ENCODE data around the gene FBXL19. TPM values are rescaled to one million over a fixed set of nuclear protein-coding genes. Genes with fewer than 3 reads are reported as not detected.

Gene FBXL19
- total and polyA plus RNA-seq, 9 of the 15 experiments (the other 6 are each of a cell fraction or from before 2014, with no cell fraction given): 0.13 to 48.0 (median 13.5) TPM; not detected in 1

DNA sequence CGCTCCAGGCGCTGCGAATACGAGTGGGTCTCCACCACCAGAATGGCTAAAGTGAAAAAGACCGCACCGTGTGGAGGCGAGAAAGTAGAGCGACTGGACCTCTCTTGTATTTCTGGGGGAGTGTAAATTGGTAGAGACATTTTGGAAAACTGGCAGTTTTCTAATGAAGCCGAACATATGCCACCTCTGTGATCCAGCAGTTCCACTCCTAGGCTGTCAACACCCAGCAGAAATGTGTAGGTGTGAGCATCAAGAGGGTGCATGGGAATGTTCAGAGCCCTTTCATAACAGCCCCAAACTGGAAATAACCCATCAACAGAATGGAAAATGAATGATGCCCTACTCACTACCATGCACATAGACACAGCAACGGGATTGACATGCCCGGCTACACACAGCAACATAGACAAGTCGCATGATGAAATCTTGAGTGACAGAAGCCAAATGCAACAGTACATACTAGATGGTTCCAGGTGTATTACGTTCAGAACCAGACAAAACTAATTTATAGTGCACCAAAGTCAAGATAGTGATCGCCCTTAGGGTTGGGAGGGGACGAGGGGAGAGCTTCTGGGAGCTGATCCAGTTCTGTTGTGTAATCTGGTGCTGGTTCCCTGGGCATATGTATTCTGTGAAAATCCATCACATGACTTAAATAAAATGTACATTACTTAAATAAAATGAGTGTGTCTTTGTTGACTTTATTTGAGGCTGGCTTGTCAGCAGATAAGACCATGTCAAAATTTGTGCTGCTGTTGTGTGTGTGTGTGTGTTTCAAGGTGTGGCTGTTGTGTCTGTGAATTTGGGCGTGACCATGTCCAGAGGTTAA is 28.6 kb upstream of the FBXL19 start (continued):
- TF ChIP-seq USF1 (CRISPR knock-in tag; IDR thresholded peaks at IDR 0.05): 0 out of 2 replicates have a peak, but pooled peaks have one; percentile 40
- TF ChIP-seq HBP1 (CRISPR knock-in tag; IDR thresholded peaks at IDR 0.05): no peak
- no peak for TF ChIP-seq ATF4 (CRISPR knock-in tag; IDR thresholded peaks at IDR 0.05)
- no peak for TF ChIP-seq ZBTB9 (CRISPR knock-in tag; IDR thresholded peaks at IDR 0.05)
- TF ChIP-seq ARID1B (IDR thresholded peaks at IDR 0.05): peak; percentile 16
- TF ChIP-seq NR3C1 (CRISPR knock-in tag; IDR thresholded peaks at IDR 0.05): no peak
- TF ChIP-seq ZHX1 (conservative IDR thresholded peaks at IDR 0.05; ENCODE audit: low read length): no peak
- peak; percentile 70 for TF ChIP-seq CEBPG (CRISPR knock-in tag; IDR thresholded peaks at IDR 0.05)
- peak; percentile 24 to 35; a peak in 2 of 4 replicates for TF ChIP-seq CEBPG (tag; conservative IDR thresholded peaks at IDR 0.05 in 1 of 2, IDR thresholded peaks at IDR 0.05 in 1 of 2)
- TF ChIP-seq CTCF (IDR thresholded peaks at IDR 0.05 in 2 of 3, conservative IDR thresholded peaks at IDR 0.05 in 1 of 3; ENCODE audit: insufficient read depth in 2 of 3, low read depth in 1 of 3, low read length in 3 of 3): no peak
- TF ChIP-seq ZKSCAN1 (IDR thresholded peaks at IDR 0.05; ENCODE audit: low read depth, low read length): no peak
- no peak for TF ChIP-seq MCM3 (IDR thresholded peaks at IDR 0.05)
- TF ChIP-seq FOXA1 (IDR thresholded peaks at IDR 0.05; ENCODE audit: borderline replicate concordance): no peak
- no peak for TF ChIP-seq JUN (IDR thresholded peaks at IDR 0.05; ENCODE audit: borderline replicate concordance, low read depth, low read length)
- TF ChIP-seq JUN (CRISPR knock-in tag; IDR thresholded peaks at IDR 0.05; ENCODE audit: borderline replicate concordance): peak; percentile 25; the same call in 1 of the 2 replicates
- TF ChIP-seq FUS (optimal IDR thresholded peaks at IDR 0.05; ENCODE audit: low read depth, low read length): no peak

All from K562 (cell line).